ENCODE results near the gene KCNK3. TPM values are rescaled to one million over a fixed set of nuclear protein-coding genes. Genes with fewer than 3 reads are reported as not detected.

Gene KCNK3
- polyA plus RNA-seq, 1 donor from 2014 or later = 12.9 TPM

- Histone ChIP-seq H3K9ac (ENCODE audit: low read length) (no peak overlapping the region), H3K4me2 (ENCODE audit: low read length) (no peak overlapping the region), H3F3A (ENCODE audit: insufficient read depth, low read length, poor library complexity, severe bottlenecking) (no peaks in the 10 kb centered on the region), H3K9me3 (ENCODE audit: low read length) (no peaks in the 10 kb centered on the region), H3K36me3 (ENCODE audit: insufficient read depth, low read length) (no peaks in the 10 kb centered on the region), H4K20me1 (ENCODE audit: insufficient read depth) (no peaks in the 10 kb centered on the region), H3K27me3 (ENCODE audit: insufficient read depth, low read depth, low read length) (no peaks in the 10 kb centered on the region), H3K9me2 (ENCODE audit: insufficient read depth, low read length) (no peaks in the 10 kb centered on the region), H3K27ac (ENCODE audit: low read length) (no peak overlapping the region), H3K4me3 (ENCODE audit: low read length) (no peak overlapping the region), H2AFZ (ENCODE audit: low read depth, low read length) (no peak overlapping the region), H3K79me2 (replicated peaks; ENCODE audit: insufficient read depth, low read length) (no peaks in the 10 kb centered on the region)
- TF ChIP-seq EZH2 (IDR thresholded peaks at IDR 0.05; ENCODE audit: borderline replicate concordance, insufficient read depth, low read length, poor library complexity, severe bottlenecking) (no peak), REST (IDR thresholded peaks at IDR 0.05; ENCODE audit: borderline replicate concordance) (no peak), TAF1 (IDR thresholded peaks at IDR 0.05; ENCODE audit: low read depth) (no peak), CTCF (IDR thresholded peaks at IDR 0.05; ENCODE audit: poor library complexity, severe bottlenecking) (no peak), MXI1 (conservative IDR thresholded peaks at IDR 0.05; ENCODE audit: poor library complexity, severe bottlenecking) (no peak), RAD21 (conservative IDR thresholded peaks at IDR 0.05) (no peak), POLR2AphosphoS5 (IDR thresholded peaks at IDR 0.05) (no peak), SMC3 (conservative IDR thresholded peaks at IDR 0.05; ENCODE audit: poor library complexity) (no peak), EP300 (conservative IDR thresholded peaks at IDR 0.05; ENCODE audit: poor library complexity, severe bottlenecking) (no peak)
Observed at GRCh38 chr2:26704441-26704977, 12.0 kb downstream of the KCNK3 start.

GRCh38 chr2:26705126-26705525 is 12.6 kb downstream of the KCNK3 start:
- TF ChIP-seq SMC3 (conservative IDR thresholded peaks at IDR 0.05; ENCODE audit: poor library complexity) (no peak), EP300 (conservative IDR thresholded peaks at IDR 0.05; ENCODE audit: poor library complexity, severe bottlenecking) (no peak), RAD21 (conservative IDR thresholded peaks at IDR 0.05) (no peak), POLR2AphosphoS5 (IDR thresholded peaks at IDR 0.05) (no peak), REST (IDR thresholded peaks at IDR 0.05; ENCODE audit: borderline replicate concordance) (no peak), MXI1 (conservative IDR thresholded peaks at IDR 0.05; ENCODE audit: poor library complexity, severe bottlenecking) (no peak), TAF1 (IDR thresholded peaks at IDR 0.05; ENCODE audit: low read depth) (no peak), CTCF (IDR thresholded peaks at IDR 0.05; ENCODE audit: poor library complexity, severe bottlenecking) (no peak), EZH2 (IDR thresholded peaks at IDR 0.05; ENCODE audit: borderline replicate concordance, insufficient read depth, low read length, poor library complexity, severe bottlenecking) (no peak)
- Histone ChIP-seq H3K27ac (ENCODE audit: low read length) (no peak overlapping the region), H3K27me3 (ENCODE audit: insufficient read depth, low read depth, low read length) (no peaks in the 10 kb centered on the region), H3K4me2 (ENCODE audit: low read length) (no peak overlapping the region), H3K9me2 (ENCODE audit: insufficient read depth, low read length) (no peaks in the 10 kb centered on the region), H3F3A (ENCODE audit: insufficient read depth, low read length, poor library complexity, severe bottlenecking) (no peaks in the 10 kb centered on the region), H2AFZ (ENCODE audit: low read depth, low read length) (no peak overlapping the region), H3K4me3 (ENCODE audit: low read length) (no peak overlapping the region), H3K79me2 (replicated peaks; ENCODE audit: insufficient read depth, low read length) (no peaks in the 10 kb centered on the region), H3K9ac (ENCODE audit: low read length) (no peak overlapping the region), H3K9me3 (ENCODE audit: low read length) (no peaks in the 10 kb centered on the region), H4K20me1 (ENCODE audit: insufficient read depth) (no peaks in the 10 kb centered on the region), H3K36me3 (ENCODE audit: insufficient read depth, low read length) (no peaks in the 10 kb centered on the region)
